Fibroblast of skin of left biceps (primary cell): Measurements from ENCODE around the gene LRG1.

ENCODE experiments used
- DNase-seq, 2 experiments: peaks; one replicate each; pipeline ENCODE4 v3.0.0-alpha.2; 2013; ENCODE audit warnings: low read depth in 2 of 2

The LRG1 gene, protein sequence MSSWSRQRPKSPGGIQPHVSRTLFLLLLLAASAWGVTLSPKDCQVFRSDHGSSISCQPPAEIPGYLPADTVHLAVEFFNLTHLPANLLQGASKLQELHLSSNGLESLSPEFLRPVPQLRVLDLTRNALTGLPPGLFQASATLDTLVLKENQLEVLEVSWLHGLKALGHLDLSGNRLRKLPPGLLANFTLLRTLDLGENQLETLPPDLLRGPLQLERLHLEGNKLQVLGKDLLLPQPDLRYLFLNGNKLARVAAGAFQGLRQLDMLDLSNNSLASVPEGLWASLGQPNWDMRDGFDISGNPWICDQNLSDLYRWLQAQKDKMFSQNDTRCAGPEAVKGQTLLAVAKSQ

DNA sequence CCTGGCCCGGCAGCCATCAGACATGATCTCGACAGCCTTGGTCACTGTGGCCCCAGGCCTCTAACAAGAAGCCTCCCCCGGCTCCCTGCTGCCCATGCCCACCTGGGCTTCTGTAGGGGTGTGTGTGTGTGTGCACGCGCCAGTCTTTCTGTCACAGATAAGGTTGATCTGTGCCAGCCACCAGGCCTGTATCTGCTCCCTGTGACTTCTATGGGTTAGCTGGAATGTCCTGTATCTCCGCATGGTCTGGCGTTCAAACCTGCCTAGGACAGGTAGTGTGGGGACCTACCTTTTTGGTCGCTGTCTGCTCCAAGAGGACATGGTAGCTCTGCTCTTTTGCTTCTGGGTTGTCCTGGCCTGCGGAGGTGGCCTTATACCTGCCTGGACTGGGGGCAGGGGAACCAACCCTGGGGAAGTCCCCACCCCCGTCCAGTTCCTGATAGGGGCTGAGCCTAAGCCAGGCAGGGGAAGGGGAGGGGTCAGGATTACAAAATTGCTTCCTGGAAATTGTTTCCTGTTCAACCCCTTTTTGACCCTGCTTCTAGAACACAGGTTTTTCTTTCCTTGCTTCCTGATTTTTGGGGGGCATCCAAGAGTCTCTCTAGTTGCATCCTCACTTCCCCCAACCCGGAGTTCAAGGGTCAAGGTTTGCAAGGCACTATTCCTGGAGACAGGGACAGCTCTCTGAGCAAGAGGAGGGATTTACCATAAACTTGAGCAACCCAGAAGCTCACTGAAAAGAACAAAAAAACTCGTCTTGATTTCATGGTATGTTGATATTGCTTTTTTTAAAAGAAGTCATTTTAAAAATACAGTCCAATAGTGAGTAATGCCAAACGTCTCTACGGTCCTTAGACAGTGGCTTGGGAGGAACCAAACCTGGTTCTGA lies at the start of gene LRG1:
Gene LRG1, minus strand, starts transcription at position 344 of the 889 bp plus-strand sequence. Its CDS starts 23 bp downstream, at position 321.
- no peak for DNase-seq

DNA sequence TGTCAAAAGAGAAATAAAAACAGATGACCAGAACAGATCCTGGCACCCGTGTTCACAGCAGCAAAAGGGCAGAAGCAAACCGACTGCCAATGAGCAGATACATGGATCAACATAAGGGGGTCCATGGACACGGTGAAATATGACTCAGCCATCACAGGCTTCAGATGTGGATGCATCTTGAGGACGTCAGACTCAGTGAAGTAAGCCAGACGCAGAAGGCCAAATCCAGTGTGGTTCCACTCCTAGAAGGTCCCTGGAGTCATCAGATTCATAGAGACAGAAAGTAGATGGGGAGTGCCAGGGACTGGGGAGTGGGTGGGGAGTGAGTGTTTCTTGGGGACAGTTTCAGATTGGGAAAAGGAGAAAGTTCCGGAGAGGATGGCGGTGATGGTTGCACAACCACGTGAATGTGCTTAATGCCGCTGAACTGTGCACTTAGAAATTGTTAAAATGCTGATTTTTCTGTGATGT lies 48.5 kb upstream of the LRG1 start:
- DNase-seq = no peak

DNA sequence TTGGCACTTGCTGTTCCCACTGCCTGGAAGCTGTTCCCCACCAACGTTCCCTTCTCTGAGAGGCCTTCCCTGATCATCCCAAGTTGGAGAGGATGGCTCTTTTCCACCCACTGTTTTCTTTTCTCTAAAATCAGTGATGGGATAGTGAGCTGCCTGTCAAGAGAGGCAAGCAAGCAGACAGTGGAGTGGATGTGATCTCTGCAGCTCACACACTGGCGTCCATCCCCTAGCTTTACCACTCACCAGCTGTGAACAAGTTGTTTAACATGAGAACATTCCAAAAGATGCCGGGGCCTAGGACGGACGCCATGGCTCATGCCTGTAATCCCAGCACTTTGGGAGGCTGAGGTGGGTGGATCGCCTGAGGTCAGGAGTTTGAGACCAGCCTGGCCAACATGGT lies 47.7 kb upstream of the LRG1 start:
- no peak for DNase-seq

DNA sequence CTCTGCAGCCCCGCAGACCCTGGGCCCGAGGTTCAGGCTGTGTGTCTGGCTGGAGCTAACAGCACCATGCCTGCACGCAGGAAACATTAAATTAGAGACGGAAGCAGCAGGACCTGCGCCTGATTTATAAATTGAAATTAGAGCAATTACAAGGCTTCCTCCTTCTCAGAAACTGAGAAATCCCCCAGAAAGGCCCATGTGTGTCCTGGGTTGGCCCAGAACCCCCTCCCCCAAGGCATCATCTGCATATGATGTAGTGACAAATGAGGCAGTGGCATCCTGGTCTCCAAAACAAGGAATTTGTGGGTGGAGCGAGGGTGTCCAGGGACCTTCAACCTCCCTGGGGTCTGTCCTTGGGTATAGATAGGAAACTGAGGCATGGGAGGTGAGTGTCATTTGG lies 46.9 kb upstream of the LRG1 start:
- no peak for DNase-seq

- DNase-seq = no peak
Measured at GRCh38 chr19:4586245-4586644, 46.4 kb upstream of the LRG1 start.

DNA sequence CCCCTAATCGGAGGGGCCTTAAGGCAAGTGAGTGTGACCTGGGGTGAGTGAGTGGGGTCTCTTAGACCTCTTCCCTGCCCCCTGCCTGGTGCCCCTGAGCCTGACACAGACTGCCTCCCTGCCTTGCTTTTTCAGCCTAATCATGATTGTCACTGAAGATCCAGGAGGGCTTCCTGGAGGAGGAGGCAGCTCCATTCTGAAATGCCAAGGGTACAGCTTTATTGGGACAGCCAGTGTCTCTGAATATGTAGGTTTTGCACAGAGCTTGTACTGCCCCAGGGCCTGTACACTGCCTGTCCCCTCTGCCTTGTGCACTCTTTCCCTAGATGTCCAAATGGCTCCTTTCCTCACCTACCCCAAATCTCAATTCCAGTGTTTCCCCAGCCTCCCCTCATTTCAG lies 45.7 kb upstream of the LRG1 start:
- DNase-seq = no peak

- no peak for DNase-seq
Measured at GRCh38 chr19:4584670-4585460, 45.0 kb upstream of the LRG1 start.

DNA sequence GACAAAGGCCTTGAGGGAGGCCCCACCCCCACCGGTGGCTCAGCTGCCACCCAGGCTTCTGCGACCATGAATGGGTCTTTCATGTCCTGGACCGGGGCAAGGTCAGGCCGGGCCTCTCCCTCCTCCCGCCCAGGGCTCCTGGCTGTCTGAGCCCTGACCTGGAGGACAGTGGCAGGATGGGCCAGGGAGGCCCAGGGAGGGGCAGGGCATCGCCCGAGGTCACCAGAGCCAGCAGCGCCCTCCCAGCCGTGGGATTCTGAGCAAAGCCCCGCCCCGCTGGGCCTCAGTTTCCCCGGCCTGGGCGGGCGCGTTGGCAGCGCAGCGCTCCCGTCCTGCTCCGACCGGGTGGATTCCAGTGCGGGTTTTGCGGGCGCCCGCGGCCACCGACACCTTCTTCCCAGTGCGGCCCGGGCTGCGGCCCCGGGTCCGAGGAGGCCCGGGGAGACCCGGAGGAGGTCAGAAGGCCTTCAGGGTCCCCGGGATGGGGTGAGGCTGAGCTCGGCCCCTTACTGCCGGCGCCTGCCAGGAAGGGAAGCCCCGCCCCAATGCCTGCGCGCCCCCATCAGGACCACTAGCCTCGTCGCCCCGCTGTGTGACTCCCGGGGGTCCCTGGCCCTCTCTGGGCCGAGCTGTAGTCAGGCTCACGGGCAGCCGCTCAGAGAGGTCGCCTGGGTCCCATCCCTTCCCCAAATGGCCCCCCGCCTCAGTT lies 44.3 kb upstream of the LRG1 start:
- DNase-seq = no peak

DNA sequence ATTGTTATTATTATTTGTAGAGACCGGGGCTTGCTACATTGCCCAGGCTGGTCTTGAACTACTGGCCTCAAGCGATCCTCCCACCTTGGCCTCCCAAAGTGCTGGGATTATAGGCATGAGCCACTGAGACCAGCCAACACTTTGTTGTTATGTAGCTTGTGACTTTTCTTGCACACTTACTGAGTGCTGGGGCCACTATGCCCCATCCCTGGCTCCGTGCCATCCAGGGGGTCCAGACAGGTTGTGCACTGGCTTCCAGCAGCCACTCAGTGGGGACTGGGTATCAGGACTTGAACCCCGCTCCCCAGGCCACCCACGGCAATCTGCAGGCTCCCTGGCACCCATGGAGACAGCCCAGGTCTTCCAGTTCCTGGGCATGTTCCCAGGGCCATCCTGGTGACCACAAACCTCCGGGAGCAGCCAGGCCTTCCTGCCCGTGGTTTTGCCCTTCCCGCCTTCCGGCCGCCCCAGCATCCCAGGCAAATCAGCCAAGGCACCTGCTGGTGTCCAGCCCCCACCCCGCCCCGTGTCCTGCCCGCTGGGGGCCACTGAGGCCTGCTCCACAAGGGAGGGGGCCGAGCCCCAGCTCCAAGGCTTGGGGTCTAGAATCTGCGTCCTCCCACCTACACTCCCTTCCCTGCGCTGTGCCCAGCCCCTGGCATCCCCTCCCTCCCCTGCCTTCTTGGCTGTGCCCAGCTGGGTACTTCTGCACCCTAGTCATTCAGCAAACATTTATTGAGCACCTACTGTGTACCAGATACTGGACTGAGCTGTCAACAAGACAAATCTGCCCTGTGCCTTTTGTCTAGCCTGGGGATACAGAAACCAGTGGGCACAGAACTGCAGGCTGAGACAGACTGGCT lies 43.4 kb upstream of the LRG1 start:
- no peak for DNase-seq

DNA sequence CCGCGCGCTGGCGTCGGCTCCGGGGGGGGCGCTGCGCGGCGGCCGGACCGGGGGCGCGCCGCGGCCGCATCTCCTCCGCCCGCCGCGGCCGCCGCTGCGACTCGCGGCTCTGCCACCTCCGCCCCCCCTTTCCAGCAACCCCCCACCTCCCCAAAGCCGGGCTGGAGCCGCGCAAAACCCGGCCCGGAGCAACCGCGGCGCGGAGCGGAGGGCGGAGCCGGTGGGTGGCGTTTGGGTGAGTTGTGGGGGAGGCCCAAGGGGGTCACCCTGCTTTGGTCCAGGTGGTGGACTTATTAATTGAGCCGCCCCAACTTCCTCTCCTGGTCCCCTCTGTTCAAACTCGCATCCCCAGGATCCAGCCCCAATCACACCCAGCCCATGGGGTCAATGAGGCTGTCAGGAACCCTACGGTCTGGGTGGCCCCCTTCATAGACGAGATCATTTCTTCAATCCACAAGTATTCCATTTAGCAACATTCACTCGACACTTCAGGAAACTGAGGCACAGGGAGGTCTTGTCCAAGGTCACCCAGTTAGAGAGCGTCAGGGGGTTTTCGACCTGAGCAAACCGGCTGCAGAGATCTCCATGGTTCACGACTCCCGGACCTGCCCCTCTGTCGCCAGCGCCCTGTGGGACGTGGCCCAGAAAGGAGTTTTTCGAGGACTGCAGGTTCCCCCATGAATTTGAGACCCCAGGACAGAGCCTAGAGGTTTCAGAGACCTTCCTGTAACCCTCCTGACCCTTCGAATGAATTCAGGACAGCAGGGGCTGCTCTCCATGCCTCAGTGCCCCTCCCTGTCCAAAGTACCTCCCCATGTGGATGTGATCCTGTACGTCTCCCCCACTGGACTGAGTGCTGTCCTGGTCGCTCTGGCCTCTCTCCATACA lies 42.1 kb upstream of the LRG1 start:
- DNase-seq = no peak

- no peak for DNase-seq
Measured at GRCh38 chr19:4580961-4581665, 41.3 kb upstream of the LRG1 start.

DNA sequence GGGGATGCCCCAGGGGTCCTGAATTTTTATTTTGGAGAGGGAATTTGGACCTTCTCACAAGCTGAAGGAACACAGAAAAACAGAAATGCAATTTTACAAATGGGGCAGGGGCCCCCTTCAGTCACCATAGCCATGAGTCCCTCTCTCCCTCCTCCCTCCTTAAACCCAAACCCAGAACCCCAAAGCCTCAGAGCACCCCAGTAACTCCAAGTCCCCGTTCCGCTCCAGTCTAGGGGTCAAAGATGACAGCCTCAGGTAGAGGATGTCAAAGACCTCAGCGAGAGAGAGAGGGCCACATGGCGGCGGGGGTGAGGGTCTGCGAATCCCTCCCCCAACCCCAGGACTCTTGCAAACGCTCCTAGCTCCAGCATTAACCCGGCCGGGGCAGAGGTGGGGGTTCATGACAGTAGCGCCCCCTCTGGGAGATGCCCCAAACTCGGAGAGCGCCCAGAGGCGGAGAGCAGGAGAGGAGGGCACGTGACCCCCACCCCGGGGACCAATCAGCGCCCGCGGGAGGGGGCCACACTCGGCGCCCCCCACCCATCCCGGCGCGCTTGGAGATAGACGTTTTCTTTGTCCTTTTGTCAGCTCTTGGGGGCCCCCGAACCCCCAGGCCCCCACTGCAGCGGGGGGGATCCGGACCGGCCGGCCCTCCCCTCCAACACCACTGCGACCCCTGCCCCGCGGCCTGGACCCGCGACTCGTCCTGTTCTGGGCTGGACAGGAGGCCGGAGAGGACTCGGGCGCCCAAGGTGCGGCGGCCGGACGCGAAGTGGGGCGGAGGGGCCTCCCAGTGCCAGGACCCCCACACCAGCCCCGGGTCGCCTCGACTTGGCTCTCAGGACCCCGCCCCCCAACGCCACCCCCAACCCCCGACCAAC lies 40.4 kb upstream of the LRG1 start:
- DNase-seq = no peak

- DNase-seq = no peak
Measured at GRCh38 chr19:4579389-4579788, 39.6 kb upstream of the LRG1 start.

GRCh38 chr19:4578552-4579248 lies 38.9 kb upstream of the LRG1 start:
- DNase-seq = no peak

GRCh38 chr19:4577020-4577782 lies 37.4 kb upstream of the LRG1 start:
- DNase-seq = no peak
